AG04449 (cell line): ENCODE results near the gene KLHL35.

Source experiments
- CTCF ChIA-PET: fragments of 350-600 bp; formaldehyde crosslinking; extraction: SDS; loops from one replicate; lab custom pipeline; 2021; ENCODE audit warnings: antibody characterized with exemption; lab: Yijun Ruan, JAX
- POLR2A ChIA-PET: fragments of 400-600, 350-600 bp; formaldehyde crosslinking; extraction: SDS; loops from one replicate; lab custom pipeline; 2020; ENCODE audit warnings: antibody characterized with exemption, inconsistent platforms; lab: Yijun Ruan, JAX
- DNase-seq: peaks from one replicate; pipeline ENCODE4 v3.0.0-alpha.2; 2010; ENCODE audit warnings: low read depth, low spot score
- H3K4me3 ChIP-seq: 2 replicates; pipeline ENCODE4 v1.5.1; 2011; ENCODE audit warnings: low read depth, mild to moderate bottlenecking, control low read depth, low read length
- CTCF ChIP-seq: IDR thresholded peaks from one replicate; pipeline ENCODE4 v1.5.1; 2011; ENCODE audit warnings: mild to moderate bottlenecking, moderate library complexity, low read length, control low read depth, inconsistent platforms; ENCODE audit not compliant: insufficient read depth; ENCODE audit errors: missing control alignments

Gene KLHL35

GRCh38 chr11:75403983-75404658 lies 28.9 kb downstream of the KLHL35 start:
- POLR2A ChIA-PET, result no interaction called here
- DNase-seq, result no peak
- no peak for TF ChIP-seq CTCF
- CTCF ChIA-PET, result interaction anchor here (1.4 to 7.1 kb wide), 3 partner anchors 15 to 125 kb away, joined by 3 to 122 read pairs (median 10); partner anchors contain the start of gene GDPD5
- no peak overlapping the region for H3K4me3 ChIP-seq

GRCh38 chr11:75403037-75403436 lies 30.0 kb downstream of the KLHL35 start:
- no peak for DNase-seq
- ChIA-PET CTCF (interaction anchor here (0.9 to 7.1 kb wide), 6 partner anchors 14 to 126 kb away, joined by 3 to 122 read pairs (median 3); partner anchors contain the start of gene GDPD5), POLR2A (no interaction called here)
- H3K4me3 ChIP-seq, result no peak overlapping the region
- no peak for TF ChIP-seq CTCF

- ChIA-PET CTCF (interaction anchor here (0.9 to 7.1 kb wide), 6 partner anchors 9 to 130 kb away, joined by 3 to 122 read pairs (median 4); partner anchors contain the start of gene GDPD5), POLR2A (no interaction called here)
- H3K4me3 ChIP-seq, result peak overlapping the region; percentile 15; the same call in 1 of the 2 replicates
- no peak for TF ChIP-seq CTCF
- DNase-seq, result no peak
Observed at GRCh38 chr11:75402002-75402773, 30.8 kb downstream of the KLHL35 start.

- H3K4me3 ChIP-seq, result peak overlapping the region; percentile 97
- DNase-seq, result no peak
- CTCF ChIA-PET, result interaction anchor here (0.6 to 4.6 kb wide), 13 partner anchors 8 to 132 kb away, joined by 3 to 66 read pairs (median 7); no protein-coding TSS in a partner anchor
- no peak for TF ChIP-seq CTCF
- POLR2A ChIA-PET, result interaction anchor here (0.8 to 2.0 kb wide), 7 partner anchors 13 to 168 kb away, joined by 3 to 8 read pairs (median 3); no protein-coding TSS in a partner anchor
Observed at GRCh38 chr11:75400146-75400865, 32.7 kb downstream of the KLHL35 start.

- H3K4me3 ChIP-seq, result peak within 1 kb of the TSS; percentile 97
- TF ChIP-seq CTCF, result peak; percentile 6
- ChIA-PET POLR2A (interaction anchor here (0.7 to 2.0 kb wide), 5 partner anchors 12 to 210 kb away, joined by 3 to 8 read pairs (median 4); no protein-coding TSS in a partner anchor), CTCF (interaction anchor here (0.8 to 5.8 kb wide), 10 partner anchors 9 to 133 kb away, joined by 3 to 66 read pairs (median 12); no protein-coding TSS in a partner anchor)
- DNase-seq, result peak; percentile 50
Observed at GRCh38 chr11:75399344-75400145, 33.5 kb downstream of the KLHL35 start, which contains the start of gene RPS3. TSS of gene RPS3 (plus strand) at chr11:75399518. CDS start at chr11:75399548, 30 bp downstream.
